Hematopoietic multipotent progenitor cell treated with erythropoietin and hydrocortisone succinate and interleukin-3 and kit ligand, for 17 days (in vitro differentiated cells): ENCODE data around the gene MYBL2.
A peak's percentile ranks its signal among the peaks of the same experiment; 100 is the strongest.

ENCODE experiments used
- DNase-seq: peaks from one replicate; pipeline ENCODE4 v3.0.0-alpha.2; 2015; ENCODE audit warnings: low spot score

MYBL2 gene

GRCh38 chr20:43682446-43682845, 15.5 kb downstream of the MYBL2 start:
- DNase-seq = no peak

GRCh38 chr20:43686820-43687219, 19.9 kb downstream of the MYBL2 start:
- DNase-seq = no peak

- DNase-seq = no peak
Observed at GRCh38 chr20:43689165-43689564, 22.3 kb downstream of the MYBL2 start.

- DNase-seq = peak; percentile 65
Observed at GRCh38 chr20:43690943-43691598, 24.2 kb downstream of the MYBL2 start.

GRCh38 chr20:43691928-43692524, 25.1 kb downstream of the MYBL2 start:
- peak; percentile 87 for DNase-seq

GRCh38 chr20:43694763-43695162, 27.8 kb downstream of the MYBL2 start:
- no peak for DNase-seq

- DNase-seq = no peak
Observed at GRCh38 chr20:43695571-43695970, 28.7 kb downstream of the MYBL2 start.

GRCh38 chr20:43699941-43700565, 33.1 kb downstream of the MYBL2 start:
- DNase-seq = no peak

- DNase-seq = no peak
Observed at GRCh38 chr20:43700627-43701026, 33.7 kb downstream of the MYBL2 start.

GRCh38 chr20:43702502-43702901, 35.6 kb downstream of the MYBL2 start:
- DNase-seq = no peak

- no peak for DNase-seq
Observed at GRCh38 chr20:43710370-43711044, 43.6 kb downstream of the MYBL2 start.

- no peak for DNase-seq
Observed at GRCh38 chr20:43711098-43711654, 44.3 kb downstream of the MYBL2 start.

- DNase-seq = no peak
Observed at GRCh38 chr20:43715044-43715443, 48.1 kb downstream of the MYBL2 start.

GRCh38 chr20:43715511-43715910, 48.6 kb downstream of the MYBL2 start:
- DNase-seq = no peak

- no peak for DNase-seq
Observed at GRCh38 chr20:43716123-43716522, 49.2 kb downstream of the MYBL2 start.

GRCh38 chr20:43716757-43717615, 50.1 kb downstream of the MYBL2 start:
- no peak for DNase-seq

- no peak for DNase-seq
Observed at GRCh38 chr20:43717616-43717995, 50.7 kb downstream of the MYBL2 start.

- DNase-seq = no peak
Observed at GRCh38 chr20:43720007-43720406, 53.1 kb downstream of the MYBL2 start.

- no peak for DNase-seq
Observed at GRCh38 chr20:43721097-43721428, 54.1 kb downstream of the MYBL2 start.

- no peak for DNase-seq
Observed at GRCh38 chr20:43721429-43722152, 54.7 kb downstream of the MYBL2 start.

- no peak for DNase-seq
Observed at GRCh38 chr20:43722153-43722505, 55.2 kb downstream of the MYBL2 start.
